GM12878 (cell line): Measurements from ENCODE around the gene TUBB1. TPM values are rescaled to one million over a fixed set of nuclear protein-coding genes. Genes with fewer than 3 reads are reported as not detected.

Experiments
- FOXM1 ChIP-seq: IDR thresholded peaks from 2 replicates; pipeline ENCODE4 v1.6.1; 2012; ENCODE audit warnings: low read depth, mild to moderate bottlenecking, inconsistent platforms, low read length, moderate library complexity
- PAX8 ChIP-seq: fragments of 450-650 bp; IDR thresholded peaks from 2 replicates; pipeline ENCODE4 v1.6.1; 2017; ENCODE audit warnings: mild to moderate bottlenecking, moderate library complexity
- ZNF207 ChIP-seq: fragments of 450-650 bp; IDR thresholded peaks from 2 replicates; pipeline ENCODE4 v1.6.1; 2014; ENCODE audit warnings: antibody characterized with exemption, mild to moderate bottlenecking, borderline replicate concordance
- polyA plus RNA-seq, 11 experiments: library from polyadenylated mRNA; depleted of rRNA in 4 of 11; unstranded in 6 of 11; stranded (reverse) in 5 of 11; fragments of >200 nt; fragmentation: Nextera tagmentation in 4 of 11; fragmentation: Illumina TruSeq in 1 of 11; extraction: Ambion mirVana in 4 of 11; extraction: Trizol in 1 of 11; gene quantifications; 1 replicate in 1 of 11; 2 replicates in 10 of 11; pipeline versions ENCODE4 v1.2.1 to v1.2.3, GENCODE V29; 2011 to 2016; ENCODE audit warnings: inconsistent platforms in 2 of 11, missing spikeins in 2 of 11, low read depth in 1 of 11
- total RNA-seq, 4 experiments: library from RNA; depleted of rRNA in 3 of 4; stranded (reverse); fragments of >200 nt in 3 of 4; fragmentation: Illumina TruSeq in 1 of 4; extraction: Trizol in 1 of 4; gene quantifications; 2 replicates each; pipeline versions ENCODE4 v1.2.1 to v1.2.3, GENCODE V29; 2013 to 2021
- TF ChIP-seq, protein P1 (sequence below): fragments of 450-650 bp; IDR thresholded peaks from 2 replicates; pipeline ENCODE4 v1.6.1; 2018; ENCODE audit warnings: borderline replicate concordance, mild to moderate bottlenecking; ENCODE audit not compliant: partially characterized antibody
- TF ChIP-seq, protein P2 (sequence below): IDR thresholded peaks from 2 replicates; pipeline ENCODE4 v1.6.1; 2011; ENCODE audit warnings: low read depth, mild to moderate bottlenecking, low read length, moderate library complexity, borderline replicate concordance; ENCODE audit errors: extremely low read depth
- TF ChIP-seq, protein P3 (sequence below): IDR thresholded peaks from 2 replicates; pipeline ENCODE4 v1.6.1; 2011; ENCODE audit warnings: low read depth, low read length, improper control_type of control experiment, borderline replicate concordance
- TF ChIP-seq, protein P4 (sequence below): IDR thresholded peaks from 2 replicates; pipeline ENCODE4 v1.6.1; 2012; ENCODE audit warnings: low read depth, low read length, improper control_type of control experiment

Gene TUBB1
- total and polyA plus RNA-seq, 10 of the 15 experiments (the other 5 are each of a cell fraction or from before 2014, with no cell fraction given): 0.02 to 0.20 (median 0.06) TPM; not detected in 3

DNA sequence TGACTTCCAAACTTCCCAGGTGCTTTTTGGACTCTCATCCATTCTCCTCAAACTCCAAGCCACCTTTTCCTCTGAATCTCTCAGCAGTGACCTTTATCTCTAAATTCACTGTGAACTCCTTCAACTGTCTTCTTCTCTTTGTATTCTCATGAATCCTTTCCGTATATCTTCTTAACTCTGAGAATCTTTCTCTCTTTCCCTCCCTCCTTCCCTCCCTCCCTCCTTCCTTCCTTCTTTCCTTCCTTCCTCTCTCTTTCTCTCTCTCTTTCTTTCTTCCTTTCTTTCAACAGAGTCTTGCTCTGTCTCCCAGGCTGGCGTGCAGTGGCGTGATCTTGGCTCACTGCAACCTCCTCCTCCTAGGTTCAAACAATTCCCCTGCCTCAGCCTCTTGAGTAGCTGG, 27.6 kb downstream of the TUBB1 start (continued):
- TF ChIP-seq, protein P1, sequence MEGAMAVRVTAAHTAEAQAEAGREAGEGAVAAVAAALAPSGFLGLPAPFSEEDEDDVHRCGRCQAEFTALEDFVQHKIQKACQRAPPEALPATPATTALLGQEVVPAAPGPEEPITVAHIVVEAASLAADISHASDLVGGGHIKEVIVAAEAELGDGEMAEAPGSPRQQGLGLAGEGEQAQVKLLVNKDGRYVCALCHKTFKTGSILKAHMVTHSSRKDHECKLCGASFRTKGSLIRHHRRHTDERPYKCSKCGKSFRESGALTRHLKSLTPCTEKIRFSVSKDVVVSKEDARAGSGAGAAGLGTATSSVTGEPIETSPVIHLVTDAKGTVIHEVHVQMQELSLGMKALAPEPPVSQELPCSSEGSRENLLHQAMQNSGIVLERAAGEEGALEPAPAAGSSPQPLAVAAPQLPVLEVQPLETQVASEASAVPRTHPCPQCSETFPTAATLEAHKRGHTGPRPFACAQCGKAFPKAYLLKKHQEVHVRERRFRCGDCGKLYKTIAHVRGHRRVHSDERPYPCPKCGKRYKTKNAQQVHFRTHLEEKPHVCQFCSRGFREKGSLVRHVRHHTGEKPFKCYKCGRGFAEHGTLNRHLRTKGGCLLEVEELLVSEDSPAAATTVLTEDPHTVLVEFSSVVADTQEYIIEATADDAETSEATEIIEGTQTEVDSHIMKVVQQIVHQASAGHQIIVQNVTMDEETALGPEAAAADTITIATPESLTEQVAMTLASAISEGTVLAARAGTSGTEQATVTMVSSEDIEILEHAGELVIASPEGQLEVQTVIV: no peak
- TF ChIP-seq, protein P2, sequence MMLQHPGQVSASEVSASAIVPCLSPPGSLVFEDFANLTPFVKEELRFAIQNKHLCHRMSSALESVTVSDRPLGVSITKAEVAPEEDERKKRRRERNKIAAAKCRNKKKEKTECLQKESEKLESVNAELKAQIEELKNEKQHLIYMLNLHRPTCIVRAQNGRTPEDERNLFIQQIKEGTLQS: no peak
- TF ChIP-seq, protein P3, sequence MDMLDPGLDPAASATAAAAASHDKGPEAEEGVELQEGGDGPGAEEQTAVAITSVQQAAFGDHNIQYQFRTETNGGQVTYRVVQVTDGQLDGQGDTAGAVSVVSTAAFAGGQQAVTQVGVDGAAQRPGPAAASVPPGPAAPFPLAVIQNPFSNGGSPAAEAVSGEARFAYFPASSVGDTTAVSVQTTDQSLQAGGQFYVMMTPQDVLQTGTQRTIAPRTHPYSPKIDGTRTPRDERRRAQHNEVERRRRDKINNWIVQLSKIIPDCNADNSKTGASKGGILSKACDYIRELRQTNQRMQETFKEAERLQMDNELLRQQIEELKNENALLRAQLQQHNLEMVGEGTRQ: no peak
- no peak for TF ChIP-seq PAX8
- TF ChIP-seq ZNF207: no peak
- no peak for TF ChIP-seq FOXM1
- TF ChIP-seq, protein P4, sequence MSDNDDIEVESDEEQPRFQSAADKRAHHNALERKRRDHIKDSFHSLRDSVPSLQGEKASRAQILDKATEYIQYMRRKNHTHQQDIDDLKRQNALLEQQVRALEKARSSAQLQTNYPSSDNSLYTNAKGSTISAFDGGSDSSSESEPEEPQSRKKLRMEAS: no peak
